ENCODE results near the gene LIN7C.
A peak's percentile ranks its signal among the peaks of the same experiment; 100 is the strongest.

LIN7C gene

GRCh38 chr11:27507557-27508322 is 1.2 kb upstream of the LIN7C start:
- DNase-seq (ENCODE audit: low read depth): no peak

DNA sequence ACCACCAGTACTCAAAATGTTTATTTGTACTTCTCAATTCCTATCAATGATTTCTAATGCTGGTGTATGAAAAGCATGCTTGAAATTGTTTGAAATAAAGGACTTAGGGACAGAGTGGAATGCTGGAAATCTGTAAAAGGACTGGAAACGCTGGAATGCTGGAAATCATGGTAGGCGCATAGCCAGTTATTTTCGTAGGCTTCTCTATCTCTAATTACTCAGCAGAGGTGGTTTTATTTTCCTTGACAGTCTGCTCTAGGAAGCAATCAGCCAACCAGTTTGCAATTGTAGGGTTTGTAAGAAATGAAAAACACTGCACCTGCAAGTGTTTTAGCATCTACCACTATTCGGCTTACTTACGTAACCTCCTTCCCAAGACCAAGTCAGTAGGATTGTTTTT is 788 bp downstream of the LIN7C start:
- DNase-seq (ENCODE audit: low read depth): no peak

DNA sequence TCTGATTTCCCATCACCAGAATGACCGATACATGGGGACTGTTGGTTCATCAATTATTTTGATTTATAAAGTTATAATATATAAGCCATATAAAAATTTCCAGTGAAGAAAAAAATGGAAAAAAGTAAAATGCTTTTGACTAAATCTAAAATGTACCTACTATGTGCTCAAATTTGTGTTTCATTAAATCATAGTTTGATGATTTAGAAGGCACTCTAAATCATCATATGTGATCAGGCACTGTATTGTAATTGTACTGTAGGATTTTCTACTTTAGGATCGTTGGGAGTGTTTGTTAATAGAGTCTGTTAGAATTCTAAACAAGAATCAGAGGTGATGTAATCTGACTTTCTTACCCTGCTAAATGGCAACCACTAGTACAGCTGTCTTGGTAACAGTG is 2.4 kb downstream of the LIN7C start:
- DNase-seq (ENCODE audit: low read depth): no peak

DNA sequence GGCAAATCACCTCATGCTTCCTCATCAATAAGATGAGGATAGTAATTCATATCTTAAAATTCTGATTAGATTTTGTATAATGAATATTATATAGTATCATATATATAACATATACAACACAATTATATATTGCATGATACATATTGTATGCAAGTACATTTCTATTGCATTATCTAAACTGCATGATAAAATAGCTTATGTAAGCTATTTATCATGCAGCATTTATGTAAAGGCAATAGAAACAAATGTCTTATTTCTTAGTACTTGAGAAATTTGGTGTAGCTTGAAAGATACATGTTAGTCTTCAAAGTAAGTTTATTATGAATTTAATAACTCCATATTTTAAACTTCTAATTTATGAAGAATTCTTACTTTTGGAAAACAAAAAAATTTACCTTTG is 5.5 kb downstream of the LIN7C start:
- DNase-seq (ENCODE audit: low read depth): no peak

DNA sequence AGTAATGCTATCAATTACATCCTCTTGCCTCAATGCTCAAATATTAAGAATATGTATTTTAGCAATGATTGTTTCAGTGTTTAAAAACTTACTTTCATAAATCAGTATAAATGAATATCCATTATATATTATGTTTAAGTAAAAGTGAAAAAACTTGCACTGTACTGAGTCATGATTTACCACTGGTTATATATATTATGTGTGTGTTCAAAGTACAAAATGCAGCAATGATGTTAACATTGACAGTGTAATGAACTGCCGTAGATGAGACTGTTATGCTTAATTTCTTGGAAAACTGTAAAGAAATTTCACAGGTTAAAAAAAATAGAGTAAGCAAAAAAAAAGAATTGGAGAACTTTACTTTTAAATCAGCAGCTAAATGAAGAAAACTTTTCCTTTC is 8.7 kb downstream of the LIN7C start:
- DNase-seq (ENCODE audit: low read depth): no peak

DNA sequence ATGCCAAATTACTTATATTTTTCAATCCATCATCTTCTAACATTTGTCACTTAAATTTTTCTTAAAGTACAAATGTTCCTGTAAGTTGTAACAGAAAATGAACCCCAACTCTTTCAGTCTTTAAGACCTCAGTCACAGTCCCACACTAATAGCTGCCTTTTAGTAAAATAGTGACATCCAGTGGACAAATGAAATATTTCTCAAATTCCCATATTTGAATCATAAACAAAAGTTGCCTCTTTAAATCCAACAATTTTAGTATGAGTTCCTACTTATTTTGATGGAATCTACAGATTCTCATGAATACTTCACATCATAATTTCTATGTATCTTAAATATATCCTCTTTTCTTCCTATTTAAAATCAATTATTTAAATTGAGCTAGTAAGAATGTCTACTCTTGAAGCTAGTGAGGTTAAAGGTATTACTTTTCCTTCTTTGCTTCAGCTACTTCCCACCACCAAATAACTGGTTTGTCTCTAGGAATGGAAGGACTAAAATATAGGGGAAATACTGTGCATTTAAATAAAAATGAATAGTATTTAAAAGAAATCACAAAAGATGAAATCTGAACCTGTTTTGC is 9.2 kb downstream of the LIN7C start:
- DNase-seq (ENCODE audit: low read depth): no peak

DNA sequence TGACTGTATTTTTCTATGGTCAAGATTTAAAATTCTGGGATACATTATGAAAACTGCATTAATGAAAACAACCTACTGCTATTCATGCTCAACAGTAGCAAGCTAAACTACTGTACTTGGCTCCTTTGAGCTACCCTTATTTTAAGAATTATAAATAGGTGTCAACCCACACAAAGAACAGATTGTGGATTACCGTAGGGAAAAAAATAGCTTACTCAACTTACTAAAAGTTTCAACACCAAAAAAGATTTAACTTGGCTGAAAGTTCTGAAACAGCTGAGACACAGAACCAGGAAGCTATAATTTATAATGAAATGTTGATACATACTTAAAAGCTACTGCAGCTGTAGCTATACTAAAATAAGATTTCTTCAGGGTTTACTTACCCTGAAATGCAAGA is 10.1 kb downstream of the LIN7C start:
- no peak for DNase-seq (ENCODE audit: low read depth)

DNA sequence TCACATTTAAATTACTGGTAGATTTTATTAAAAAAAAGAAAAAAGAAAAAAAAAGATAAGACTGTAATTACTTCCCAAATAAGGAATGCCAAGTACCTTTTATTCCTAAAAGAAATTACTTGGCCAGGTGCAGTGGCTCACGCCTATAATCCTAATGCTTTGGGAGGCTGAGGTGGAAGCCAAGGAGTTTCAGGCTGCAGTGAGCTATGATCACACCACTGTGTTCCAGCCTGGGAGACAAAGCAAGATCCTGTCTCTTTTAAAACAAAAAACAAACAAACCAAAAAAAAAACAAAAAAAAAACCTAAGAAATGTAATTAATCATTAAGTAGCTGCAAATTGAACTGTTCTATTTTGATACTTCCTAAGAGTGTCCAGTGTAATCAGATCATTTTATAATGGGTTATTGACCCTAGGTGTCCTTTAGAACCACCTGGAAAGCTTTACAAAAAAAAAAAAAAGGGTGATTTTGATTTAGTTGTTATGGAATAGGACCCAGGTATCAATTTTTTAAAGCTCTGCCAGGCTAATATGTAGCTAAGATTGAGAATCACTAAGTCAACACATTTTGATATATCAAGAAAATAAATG is 10.8 kb downstream of the LIN7C start:
- DNase-seq (ENCODE audit: low read depth): no peak

GRCh38 chr11:27489092-27489491 is 17.5 kb downstream of the LIN7C start:
- DNase-seq (ENCODE audit: low read depth): no peak

- no peak for DNase-seq (ENCODE audit: low read depth)
These were observed 18.9 kb downstream of the LIN7C start for GRCh38 chr11:27487706-27488105.

DNA sequence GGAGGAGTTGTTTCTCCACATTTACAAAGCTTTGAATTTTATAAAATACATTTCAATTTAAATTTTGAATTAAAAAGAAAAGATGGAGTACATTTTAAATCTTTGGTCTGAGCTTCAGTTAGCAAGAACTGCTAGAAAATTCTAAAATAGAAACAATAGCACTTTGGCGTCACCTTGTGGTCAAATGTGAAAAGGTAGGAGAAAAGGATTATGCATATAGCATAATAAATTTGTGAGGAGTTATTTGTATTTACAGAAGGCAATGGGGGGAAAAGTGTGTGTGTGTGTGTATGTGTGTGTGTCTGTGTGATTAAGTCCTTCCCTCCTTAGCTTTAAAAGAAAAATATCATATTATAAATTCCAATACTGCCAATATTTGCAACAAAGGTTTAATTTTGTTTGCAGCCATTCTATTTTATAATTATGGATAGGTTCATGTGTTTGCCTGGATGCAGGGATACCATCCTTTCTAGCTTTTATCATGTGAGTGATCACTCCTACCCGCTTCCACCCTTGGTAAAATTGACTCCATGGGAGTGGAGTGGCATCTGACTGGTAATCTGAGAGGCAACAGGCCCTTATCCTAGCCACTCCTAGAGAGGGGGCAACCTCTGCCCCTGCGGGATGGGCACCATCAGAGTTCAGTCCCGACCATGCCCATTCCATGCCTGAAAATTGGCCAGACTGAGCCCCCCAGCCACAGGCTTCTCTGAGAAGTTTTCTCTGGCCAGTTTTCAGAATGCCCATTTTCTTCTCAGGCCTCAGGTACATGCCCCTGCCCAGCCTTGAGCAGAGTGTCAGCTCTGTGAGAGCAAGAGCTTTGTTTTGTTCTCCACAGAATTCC is 20.4 kb downstream of the LIN7C start:
- DNase-seq (ENCODE audit: low read depth): peak; percentile 19

DNA sequence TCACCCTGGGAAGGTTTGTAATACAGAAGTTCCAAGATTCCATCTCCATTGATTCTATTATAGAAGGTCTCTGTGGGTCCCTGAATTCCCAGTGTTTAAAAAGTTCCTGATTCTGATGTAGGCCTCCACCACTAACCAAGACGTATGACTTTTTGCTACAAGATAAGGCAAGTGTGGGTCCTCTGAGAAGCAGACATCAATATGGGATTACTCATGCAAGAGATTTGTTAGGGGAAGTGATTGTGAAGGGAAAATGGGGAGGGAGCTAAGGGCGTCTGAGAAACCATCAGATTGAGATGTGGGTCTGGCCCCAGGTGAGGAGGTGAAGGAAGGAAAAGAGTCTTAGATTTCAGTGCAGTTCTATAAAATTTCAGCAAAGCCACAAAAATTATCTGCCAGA is 23.8 kb downstream of the LIN7C start:
- DNase-seq (ENCODE audit: low read depth): no peak

DNA sequence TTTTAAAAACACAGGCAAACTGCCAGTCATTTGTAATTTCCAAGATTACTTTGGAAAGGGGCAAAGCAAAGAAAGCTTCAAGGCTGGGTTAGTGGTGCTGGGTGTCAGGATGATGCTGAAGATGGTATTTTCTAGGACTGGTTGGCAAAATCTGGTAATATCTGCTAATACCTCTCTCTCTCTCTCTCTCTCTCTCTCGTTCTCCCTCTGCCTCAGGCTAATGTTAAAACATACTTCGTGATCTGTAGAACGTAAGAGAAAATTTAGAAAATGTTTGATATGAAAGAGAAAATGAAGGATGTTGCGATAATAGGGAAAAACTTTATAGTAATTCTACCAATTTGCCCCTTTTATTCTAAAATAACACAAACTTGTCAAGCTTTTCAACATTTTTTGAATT is 24.6 kb downstream of the LIN7C start:
- no peak for DNase-seq (ENCODE audit: low read depth)

DNA sequence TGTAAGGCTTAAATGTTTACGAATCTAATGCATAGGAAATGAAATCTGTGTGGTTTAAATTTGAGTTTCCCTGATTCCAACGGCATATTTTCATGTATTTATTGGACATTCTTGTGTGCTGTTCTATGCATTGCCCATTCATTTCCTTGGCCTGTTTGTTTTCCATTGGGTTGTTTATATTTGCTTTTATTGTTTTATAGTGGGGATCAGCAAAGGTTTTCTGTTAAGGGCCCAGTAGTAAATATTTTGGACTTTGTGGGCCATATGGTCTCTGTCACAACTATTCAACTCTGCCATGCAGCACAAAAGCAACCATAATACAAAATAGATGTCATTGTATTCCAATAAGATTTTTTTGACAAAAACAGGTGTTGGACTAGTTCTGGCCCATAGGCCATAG is 28.7 kb downstream of the LIN7C start:
- no peak for DNase-seq (ENCODE audit: low read depth)

- DNase-seq (ENCODE audit: low read depth): no peak
These were observed 29.3 kb downstream of the LIN7C start for GRCh38 chr11:27477243-27477642.

GRCh38 chr11:27475622-27476021 is 30.9 kb downstream of the LIN7C start:
- DNase-seq (ENCODE audit: low read depth): no peak

- no peak for DNase-seq (ENCODE audit: low read depth)
These were observed 33.6 kb downstream of the LIN7C start for GRCh38 chr11:27473017-27473406.

- peak; percentile 47 for DNase-seq (ENCODE audit: low read depth)
These were observed 34.1 kb downstream of the LIN7C start, which contains the start of gene LGR4 for GRCh38 chr11:27472398-27473016. LGR4 (minus strand) TSS chr11:27472790; CDS start chr11:27472302, 488 bp downstream.

GRCh38 chr11:27471589-27472397 is 34.8 kb downstream of the LIN7C start:
- DNase-seq (ENCODE audit: low read depth): peak; percentile 5

GRCh38 chr11:27470826-27471588 is 35.6 kb downstream of the LIN7C start:
- no peak for DNase-seq (ENCODE audit: low read depth)

DNA sequence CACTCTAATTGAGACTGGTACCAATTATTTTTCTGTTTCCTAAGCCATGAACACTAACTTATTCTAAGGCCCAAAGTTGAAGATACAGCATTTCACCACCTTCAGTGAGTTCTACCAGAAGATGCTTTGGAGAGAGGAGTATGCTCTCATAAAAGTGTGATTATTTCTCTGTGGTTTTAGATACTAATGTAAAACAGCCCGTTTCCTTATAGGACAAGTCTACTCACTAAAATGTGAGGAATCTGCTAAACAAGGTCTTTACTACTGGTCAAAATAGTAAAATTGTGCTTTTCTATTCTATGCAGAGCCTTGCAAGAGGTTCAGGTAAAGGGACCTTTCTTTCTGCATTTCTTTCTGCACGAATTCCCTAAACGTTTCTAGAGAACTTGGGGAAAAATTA is 36.4 kb downstream of the LIN7C start:
- DNase-seq (ENCODE audit: low read depth): no peak
